ENCODE data around the gene AVPR1A. TPM values are rescaled to one million over a fixed set of nuclear protein-coding genes. Genes with fewer than 3 reads are reported as not detected.

The AVPR1A gene
- total RNA-seq, 1 experiment from 2014 or later = not detected

GRCh38 chr12:63095369-63095980, 55.5 kb downstream of the AVPR1A start:
- no peak for DNase-seq (ENCODE audit: low read depth)

GRCh38 chr12:63093711-63094110, 57.3 kb downstream of the AVPR1A start:
- DNase-seq (ENCODE audit: low read depth) = no peak

GRCh38 chr12:63093084-63093483, 57.9 kb downstream of the AVPR1A start:
- DNase-seq (ENCODE audit: low read depth) = no peak

Other genes starting within 250 kb of the AVPR1A start
- gene PPM1H, start 216.1 kb downstream of the AVPR1A start, total RNA-seq (2014; rRNA removed; shearing (Covaris generic)) = 5.2 and 9.2 TPM in 2 replicates